ENCODE results near the gene IFT74.

IFT74 gene

GRCh38 chr9:26956860-26957233, 635 bp downstream of the IFT74 start:
- Histone ChIP-seq H3K79me2 (peaks cover 4% of the 10 kb centered on the region), H3K4me2 (ENCODE audit: low read length) (peak overlapping the region; percentile 85), H3K4me1 (no peaks in the 10 kb centered on the region), H2AFZ (peak overlapping the region; percentile 95), H3K9ac (peak overlapping the region; percentile 76), H3K27ac (peak overlapping the region; percentile 72), H3K4me3 (ENCODE audit: low read depth, low read length) (peak overlapping the region; percentile 88), H3K27me3 (ENCODE audit: control insufficient read depth, insufficient read depth, low read length) (no peaks in the 10 kb centered on the region), H3K9me3 (ENCODE audit: control insufficient read depth, low read length) (no peaks in the 10 kb centered on the region), H3K36me3 (ENCODE audit: control insufficient read depth, insufficient read depth, low read length) (no peaks in the 10 kb centered on the region)
- TF ChIP-seq CTCF (IDR thresholded peaks at IDR 0.05) = no peak

DNA sequence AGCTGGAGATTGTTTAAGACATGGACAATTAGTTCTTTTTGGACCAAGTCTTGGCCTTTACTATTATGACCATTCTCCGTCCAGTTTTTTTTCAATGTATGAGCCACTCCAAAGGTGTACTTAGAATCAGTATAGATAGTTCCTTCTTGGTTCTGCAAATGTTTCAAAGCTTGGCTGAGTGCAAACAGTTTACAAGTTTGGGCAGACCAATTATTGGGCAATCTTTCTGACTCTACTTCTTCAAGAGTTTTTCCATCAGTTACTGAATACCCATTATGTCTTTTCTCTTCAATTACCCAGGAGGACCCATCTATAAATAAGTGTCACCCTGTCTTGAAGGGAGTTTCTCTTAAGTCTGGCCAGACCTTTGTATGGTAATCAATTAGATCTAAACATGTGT, 15.5 kb downstream of the IFT74 start:
- no peaks in the 10 kb centered on the region for H3K36me3 ChIP-seq (ENCODE audit: control insufficient read depth, insufficient read depth, low read length)
- H3K4me3 ChIP-seq (ENCODE audit: low read depth, low read length) = no peak overlapping the region
- H3K9ac ChIP-seq = no peak overlapping the region
- no peaks in the 10 kb centered on the region for H3K4me1 ChIP-seq
- H3K27ac ChIP-seq = no peak overlapping the region
- H3K9me3 ChIP-seq (ENCODE audit: control insufficient read depth, low read length) = no peaks in the 10 kb centered on the region
- peaks cover 10% of the 10 kb centered on the region for H3K79me2 ChIP-seq
- H3K4me2 ChIP-seq (ENCODE audit: low read length) = no peak overlapping the region
- no peak overlapping the region for H2AFZ ChIP-seq
- no peaks in the 10 kb centered on the region for H3K27me3 ChIP-seq (ENCODE audit: control insufficient read depth, insufficient read depth, low read length)
- TF ChIP-seq CTCF (IDR thresholded peaks at IDR 0.05) = no peak

DNA sequence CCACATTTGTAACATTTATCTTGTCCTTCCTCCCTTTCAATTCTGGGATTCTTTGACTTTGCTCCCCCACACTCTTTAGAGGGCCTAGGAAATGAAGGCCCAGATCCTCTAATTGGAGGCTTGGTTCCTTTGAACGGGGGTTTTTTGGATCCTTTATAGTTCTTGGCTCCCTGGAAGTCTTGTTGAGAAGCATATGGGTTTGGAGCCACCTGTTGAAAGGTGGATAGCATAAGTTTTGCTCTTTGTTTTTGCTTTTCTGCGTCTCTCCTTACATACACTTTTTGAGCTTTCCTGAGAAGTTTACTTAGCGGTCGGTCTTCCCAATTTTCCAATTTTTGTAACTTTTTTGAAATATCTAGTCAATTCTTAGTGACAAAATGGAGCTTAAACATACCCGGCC, 17.8 kb downstream of the IFT74 start:
- Histone ChIP-seq H3K27me3 (ENCODE audit: control insufficient read depth, insufficient read depth, low read length) (no peaks in the 10 kb centered on the region), H3K36me3 (ENCODE audit: control insufficient read depth, insufficient read depth, low read length) (no peaks in the 10 kb centered on the region), H3K9ac (no peak overlapping the region), H3K4me1 (no peaks in the 10 kb centered on the region), H3K79me2 (peaks cover 6% of the 10 kb centered on the region), H3K4me3 (ENCODE audit: low read depth, low read length) (no peak overlapping the region), H3K4me2 (ENCODE audit: low read length) (no peak overlapping the region), H3K9me3 (ENCODE audit: control insufficient read depth, low read length) (no peaks in the 10 kb centered on the region), H3K27ac (no peak overlapping the region), H2AFZ (no peak overlapping the region)
- no peak for TF ChIP-seq CTCF (IDR thresholded peaks at IDR 0.05)

DNA sequence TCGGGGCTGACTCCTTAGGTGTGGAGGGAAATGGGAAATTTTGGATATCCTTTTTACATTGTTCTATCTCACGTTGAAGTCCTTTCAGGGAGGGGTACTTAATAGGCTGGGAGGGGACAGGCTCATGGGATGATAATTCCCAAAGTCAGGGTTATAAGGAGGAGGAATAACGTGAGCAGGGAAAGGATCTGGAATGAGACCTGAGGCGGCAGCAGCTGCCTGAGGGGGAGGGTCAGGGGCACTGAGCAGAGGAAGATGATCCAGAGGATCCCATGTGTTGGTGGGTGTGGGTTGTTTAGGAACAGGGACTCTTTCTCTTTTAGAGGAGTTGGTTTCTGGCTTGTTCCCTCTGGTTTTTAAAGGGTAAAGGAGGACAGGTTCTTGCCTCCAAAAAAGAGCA, 18.7 kb downstream of the IFT74 start:
- Histone ChIP-seq H3K4me2 (ENCODE audit: low read length) (no peak overlapping the region), H2AFZ (no peak overlapping the region), H3K9me3 (ENCODE audit: control insufficient read depth, low read length) (no peaks in the 10 kb centered on the region), H3K36me3 (ENCODE audit: control insufficient read depth, insufficient read depth, low read length) (no peaks in the 10 kb centered on the region), H3K4me1 (no peaks in the 10 kb centered on the region), H3K27ac (no peak overlapping the region), H3K27me3 (ENCODE audit: control insufficient read depth, insufficient read depth, low read length) (no peaks in the 10 kb centered on the region), H3K4me3 (ENCODE audit: low read depth, low read length) (no peak overlapping the region), H3K9ac (no peak overlapping the region), H3K79me2 (peaks cover 4% of the 10 kb centered on the region)
- TF ChIP-seq CTCF (IDR thresholded peaks at IDR 0.05) = no peak
